ENCODE measurements around the gene RPS6KA4.

GRCh38 chr11:64357446-64357845, 1.5 kb upstream of the RPS6KA4 start:
- TF ChIP-seq POLR2A (IDR thresholded peaks at IDR 0.05; ENCODE audit: low read length) (no peak), GATA1 (IDR thresholded peaks at IDR 0.05; ENCODE audit: low read depth, low read length) (no peak)

Data from erythroblast (primary cell).